ENCODE data around the gene ZPLD1.

- TF ChIP-seq CTCF (conservative IDR thresholded peaks at IDR 0.05; ENCODE audit: low read length) (no peak), EZH2phosphoT487 (IDR thresholded peaks at IDR 0.05; ENCODE audit: borderline replicate concordance, low read depth, low read length) (no peak)
These were observed 14.5 kb downstream of the ZPLD1 start for GRCh38 chr3:102449341-102449740.

Measured in OCI-LY7 (cell line).